CD4-positive, CD25-positive, alpha-beta regulatory T cell (primary cell): Measurements from ENCODE around the gene CBLB. TPM values are rescaled to one million over a fixed set of nuclear protein-coding genes. Genes with fewer than 3 reads are reported as not detected.

Source experiments
- ATAC-seq, 2 donors: fragments of 150-1000 bp; cut with Tn5 transposase; one replicate each; pipeline ENCODE4 v1.10.0; 2021; ENCODE audit warnings: low read depth in 2 of 2, moderate number of reproducible peaks in 2 of 2, moderate library complexity in 1 of 2
- DNase-seq, 3 donors: peaks; one replicate each; pipeline versions ENCODE4 v3.0.0 to v3.0.0-alpha.2; 2012 to 2022; ENCODE audit warnings: mixed read lengths in 1 of 3
- H3K27ac ChIP-seq: one replicate; pipeline ENCODE4 v1.7.0; 2013; ENCODE audit warnings: mild to moderate bottlenecking, low read length; ENCODE audit not compliant: insufficient read depth, poor library complexity, severe bottlenecking
- H3K27me3 ChIP-seq: one replicate; pipeline ENCODE4 v1.7.0; 2013; ENCODE audit warnings: low read length; ENCODE audit not compliant: control insufficient read depth, insufficient read depth
- H3K36me3 ChIP-seq: one replicate; pipeline ENCODE4 v1.7.0; 2013; ENCODE audit warnings: mild to moderate bottlenecking, low read length, moderate library complexity; ENCODE audit not compliant: control insufficient read depth, insufficient read depth
- H3K4me1 ChIP-seq: 2 replicates; pipeline ENCODE4 v1.7.0; 2013; ENCODE audit warnings: mild to moderate bottlenecking, low read length; ENCODE audit not compliant: insufficient read depth, control insufficient read depth, poor library complexity, severe bottlenecking
- H3K4me3 ChIP-seq: one replicate; pipeline ENCODE4 v1.7.0; 2013; ENCODE audit warnings: low read depth, mild to moderate bottlenecking, low read length, moderate library complexity
- H3K9me3 ChIP-seq, 2 experiments: 1 replicate in 1 of 2; 2 replicates in 1 of 2; pipeline ENCODE4 v1.7.0; 2013; ENCODE audit warnings: low read length in 2 of 2, mild to moderate bottlenecking in 1 of 2, moderate library complexity in 1 of 2; ENCODE audit not compliant: control insufficient read depth in 2 of 2
- H3K27ac Mint-ChIP-seq, 3 donors: one replicate each; pipeline ENCODE4 v1.8.0; 2020 to 2022; ENCODE audit warnings: mild to moderate bottlenecking in 3 of 3, mixed read lengths in 3 of 3, moderate library complexity in 2 of 3
- H3K27me3 Mint-ChIP-seq: one replicate; pipeline ENCODE4 v1.8.0; 2022; ENCODE audit warnings: mild to moderate bottlenecking, mixed read lengths
- H3K36me3 Mint-ChIP-seq: one replicate; pipeline ENCODE4 v1.8.0; 2020; ENCODE audit warnings: mixed read lengths
- H3K4me1 Mint-ChIP-seq, 4 donors: one replicate each; pipeline ENCODE4 v1.8.0; 2020 to 2022; ENCODE audit warnings: mixed read lengths in 4 of 4, mild to moderate bottlenecking in 1 of 4
- H3K4me3 Mint-ChIP-seq, 4 donors: one replicate each; pipeline ENCODE4 v1.8.0; 2020 to 2022; ENCODE audit warnings: mild to moderate bottlenecking in 4 of 4, mixed read lengths in 4 of 4, moderate library complexity in 3 of 4
- H3K9me3 Mint-ChIP-seq, 7 donors: one replicate each; pipeline ENCODE4 v1.8.0; 2020 to 2022; ENCODE audit warnings: mixed read lengths in 7 of 7, mild to moderate bottlenecking in 3 of 7, moderate library complexity in 2 of 7
- polyA plus RNA-seq, 4 donors: library from polyadenylated mRNA; unstranded; fragments of 300-500 nt; fragmentation: Illumina TruSeq; gene quantifications; one replicate each; pipeline ENCODE4 v1.2.3, GENCODE V29; 2021
- total RNA-seq: library from RNA; stranded (reverse); gene quantifications from one replicate; pipeline ENCODE4 v1.2.3, GENCODE V29; 2022

CBLB gene
- total and polyA plus RNA-seq, 5 donors from 2014 or later, result 23.9 to 83.1 (median 34.8) TPM

GRCh38 chr3:105845488-105845887, 23.3 kb downstream of the CBLB start:
- Histone ChIP-seq H3K4me1 (peaks cover 15% of the 10 kb centered on the region), H3K4me3 (no peak overlapping the region), H3K36me3 (peaks cover 11% of the 10 kb centered on the region), H3K27me3 (no peaks in the 10 kb centered on the region), H3K27ac (no peak overlapping the region), H3K9me3 (no peaks in the 10 kb centered on the region)
- DNase-seq, result no peak
- no peaks in the 10 kb centered on the region for H3K27me3 Mint-ChIP-seq
- H3K9me3 Mint-ChIP-seq, result no peaks in the 10 kb centered on the region
- peak overlapping the region in 1 of 3 donors; percentile 67 for H3K27ac Mint-ChIP-seq
- H3K36me3 Mint-ChIP-seq, result peaks cover 21% of the 10 kb centered on the region
- ATAC-seq, result no peak
- peaks cover 40 to 57% (median 48%) of the 10 kb centered on the region in 4 donors for H3K4me1 Mint-ChIP-seq
- H3K4me3 Mint-ChIP-seq, result no peak overlapping the region

GRCh38 chr3:105844704-105845103, 24.1 kb downstream of the CBLB start:
- peaks cover 15% of the 10 kb centered on the region for H3K4me1 ChIP-seq
- no peak for ATAC-seq
- H3K27ac Mint-ChIP-seq, result peak overlapping the region in 1 of 3 donors; percentile 52

GRCh38 chr3:105843994-105844393, 24.8 kb downstream of the CBLB start:
- Mint-ChIP-seq H3K9me3 (no peaks in the 10 kb centered on the region), H3K4me1 (peaks cover 40 to 63% (median 53%) of the 10 kb centered on the region in 4 donors), H3K27me3 (no peaks in the 10 kb centered on the region), H3K27ac (peak overlapping the region; percentile 13 to 61 (median 58)), H3K4me3 (peak overlapping the region in 1 of 4 donors; percentile 37), H3K36me3 (peaks cover 33% of the 10 kb centered on the region)
- H3K9me3 ChIP-seq, result no peaks in the 10 kb centered on the region
- peaks cover 12% of the 10 kb centered on the region for H3K36me3 ChIP-seq
- H3K4me3 ChIP-seq, result no peak overlapping the region
- H3K27ac ChIP-seq, result no peak overlapping the region
- ATAC-seq, result no peak
- no peak for DNase-seq
- peaks cover 15% of the 10 kb centered on the region for H3K4me1 ChIP-seq
- H3K27me3 ChIP-seq, result no peaks in the 10 kb centered on the region

More at GRCh38 chr3:105844704-105845103, 24.1 kb downstream of the CBLB start:
- H3K9me3 Mint-ChIP-seq, result no peaks in the 10 kb centered on the region
- no peak for DNase-seq
- H3K4me3 ChIP-seq, result no peak overlapping the region
- peaks cover 7% of the 10 kb centered on the region for H3K36me3 ChIP-seq
- peaks cover 45 to 64% (median 53%) of the 10 kb centered on the region in 4 donors for H3K4me1 Mint-ChIP-seq
- no peak overlapping the region for H3K4me3 Mint-ChIP-seq
- no peak overlapping the region for H3K27ac ChIP-seq
- H3K27me3 ChIP-seq, result no peaks in the 10 kb centered on the region
- peaks cover 29% of the 10 kb centered on the region for H3K36me3 Mint-ChIP-seq
- H3K27me3 Mint-ChIP-seq, result no peaks in the 10 kb centered on the region
- H3K9me3 ChIP-seq, result no peaks in the 10 kb centered on the region

GRCh38 chr3:105842943-105843342, 25.9 kb downstream of the CBLB start:
- H3K27me3 ChIP-seq, result no peaks in the 10 kb centered on the region
- H3K27ac Mint-ChIP-seq, result no peak overlapping the region

GRCh38 chr3:105842449-105842848, 26.4 kb downstream of the CBLB start:
- peaks cover 32 to 61% (median 47%) of the 10 kb centered on the region in 4 donors for H3K4me1 Mint-ChIP-seq
- peaks cover 16% of the 10 kb centered on the region for H3K4me1 ChIP-seq
- H3K36me3 ChIP-seq, result peaks cover 16% of the 10 kb centered on the region
- no peaks in the 10 kb centered on the region for H3K27me3 Mint-ChIP-seq
- H3K27me3 ChIP-seq, result no peaks in the 10 kb centered on the region
- H3K9me3 ChIP-seq, result no peaks in the 10 kb centered on the region
- peaks cover 33% of the 10 kb centered on the region for H3K36me3 Mint-ChIP-seq
- DNase-seq (no peak), ATAC-seq (no peak)
- no peaks in the 10 kb centered on the region for H3K9me3 Mint-ChIP-seq
- no peak overlapping the region for H3K4me3 Mint-ChIP-seq
- H3K27ac Mint-ChIP-seq, result peak overlapping the region; percentile 31 to 80 (median 42)
- H3K4me3 ChIP-seq, result no peak overlapping the region
- H3K27ac ChIP-seq, result no peak overlapping the region

More at GRCh38 chr3:105842943-105843342, 25.9 kb downstream of the CBLB start:
- Mint-ChIP-seq H3K9me3 (no peaks in the 10 kb centered on the region), H3K4me1 (peaks cover 37 to 63% (median 48%) of the 10 kb centered on the region in 4 donors), H3K4me3 (no peak overlapping the region), H3K36me3 (peaks cover 33% of the 10 kb centered on the region), H3K27me3 (no peaks in the 10 kb centered on the region)
- Histone ChIP-seq H3K4me1 (peaks cover 15% of the 10 kb centered on the region), H3K36me3 (peaks cover 16% of the 10 kb centered on the region), H3K4me3 (no peak overlapping the region), H3K9me3 (no peaks in the 10 kb centered on the region), H3K27ac (no peak overlapping the region)
- ATAC-seq, result no peak
- no peak for DNase-seq

GRCh38 chr3:105837947-105838346, 30.9 kb downstream of the CBLB start:
- no peak for DNase-seq
- no peak overlapping the region for H3K4me3 ChIP-seq
- H3K9me3 ChIP-seq, result no peaks in the 10 kb centered on the region
- peaks cover 41 to 68% (median 53%) of the 10 kb centered on the region in 4 donors for H3K4me1 Mint-ChIP-seq
- H3K4me1 ChIP-seq, result peaks cover 17% of the 10 kb centered on the region
- ATAC-seq, result no peak
- H3K27me3 ChIP-seq, result no peaks in the 10 kb centered on the region
- H3K27ac ChIP-seq, result no peak overlapping the region
- H3K9me3 Mint-ChIP-seq, result no peaks in the 10 kb centered on the region
- peaks cover 16% of the 10 kb centered on the region for H3K36me3 ChIP-seq
- H3K36me3 Mint-ChIP-seq, result peaks cover 35% of the 10 kb centered on the region
- H3K4me3 Mint-ChIP-seq, result no peak overlapping the region
- H3K27me3 Mint-ChIP-seq, result no peaks in the 10 kb centered on the region
- peak overlapping the region in 1 of 3 donors; percentile 65 for H3K27ac Mint-ChIP-seq

DNA sequence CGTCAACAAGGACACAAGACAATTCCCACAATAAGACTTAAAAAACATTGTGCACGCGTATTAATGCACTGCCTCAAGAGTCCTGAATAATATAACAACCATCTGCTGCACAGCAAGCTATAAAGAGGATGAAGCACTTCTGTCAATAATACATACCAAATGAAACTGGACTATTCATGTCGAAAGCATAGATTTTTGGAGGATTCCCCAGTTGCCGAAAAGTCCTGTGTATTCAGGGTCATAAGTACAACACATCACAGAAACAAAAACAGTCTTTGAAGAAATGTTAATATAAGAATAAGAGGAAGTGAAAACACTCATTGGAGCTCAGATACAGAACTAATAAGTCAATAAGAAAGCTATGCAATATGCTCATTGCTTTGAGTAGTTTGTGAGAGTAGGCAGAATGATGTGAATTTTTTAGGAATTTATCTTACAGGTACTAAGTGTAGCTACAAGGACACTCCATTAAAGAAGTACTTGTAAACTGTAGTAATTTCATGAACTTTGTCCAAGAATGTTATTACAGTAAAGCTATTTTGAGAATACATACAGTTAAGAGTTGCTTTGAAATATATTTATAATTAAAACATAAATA, 31.6 kb downstream of the CBLB start:
- Histone ChIP-seq H3K27me3 (no peaks in the 10 kb centered on the region), H3K9me3 (no peaks in the 10 kb centered on the region), H3K4me1 (peaks cover 23% of the 10 kb centered on the region), H3K4me3 (peak overlapping the region; percentile 61), H3K36me3 (peaks cover 13% of the 10 kb centered on the region), H3K27ac (no peak overlapping the region)
- Mint-ChIP-seq H3K4me3 (peak overlapping the region; percentile 52 to 74 (median 68)), H3K27ac (peak overlapping the region; percentile 1 to 69 (median 59)), H3K36me3 (peaks cover 36% of the 10 kb centered on the region), H3K9me3 (no peaks in the 10 kb centered on the region), H3K4me1 (peaks cover 47 to 71% (median 55%) of the 10 kb centered on the region in 4 donors), H3K27me3 (no peaks in the 10 kb centered on the region)
- DNase-seq (peak in 1 of 3 donors; percentile 30), ATAC-seq (peak; percentile 22 to 49)

DNA sequence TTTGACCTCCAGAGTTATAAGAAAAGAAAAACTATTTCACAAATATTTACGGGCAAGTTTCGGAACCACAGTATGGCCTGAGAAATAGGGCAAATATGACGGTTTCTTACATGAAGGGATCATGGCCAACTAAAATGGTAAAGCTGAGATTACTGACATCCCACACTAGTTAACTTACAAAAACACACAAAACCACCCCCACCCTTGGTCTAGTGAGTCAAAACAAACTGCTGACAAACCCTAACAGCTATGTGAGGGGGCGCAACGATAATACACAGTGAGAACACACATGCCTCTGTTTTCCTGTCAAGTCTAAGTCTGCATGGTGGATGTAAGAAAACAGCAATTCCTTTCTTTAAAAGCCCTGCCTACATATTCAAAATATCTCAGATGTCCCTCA, 32.3 kb downstream of the CBLB start:
- Histone ChIP-seq H3K27ac (no peak overlapping the region), H3K4me3 (peak overlapping the region; percentile 61), H3K36me3 (peaks cover 13% of the 10 kb centered on the region), H3K4me1 (peaks cover 23% of the 10 kb centered on the region), H3K9me3 (no peaks in the 10 kb centered on the region), H3K27me3 (no peaks in the 10 kb centered on the region)
- peak in 1 of 3 donors; percentile 34 for DNase-seq
- H3K4me3 Mint-ChIP-seq, result peak overlapping the region; percentile 52 to 74 (median 68)
- no peaks in the 10 kb centered on the region for H3K27me3 Mint-ChIP-seq
- peaks cover 31% of the 10 kb centered on the region for H3K36me3 Mint-ChIP-seq
- H3K9me3 Mint-ChIP-seq, result no peaks in the 10 kb centered on the region
- H3K4me1 Mint-ChIP-seq, result peaks cover 44 to 75% (median 59%) of the 10 kb centered on the region in 4 donors
- H3K27ac Mint-ChIP-seq, result peak overlapping the region; percentile 1 to 69 (median 59)
- peak in 1 of 2 donors; percentile 43 for ATAC-seq
